ENCODE results near the gene CHCHD1.
"Not testable (repeated sequence)": the region's sequence is repeated elsewhere in the genome, so short reads cannot be mapped to it uniquely, and the experiment has no call there.

CHCHD1 gene

DNA sequence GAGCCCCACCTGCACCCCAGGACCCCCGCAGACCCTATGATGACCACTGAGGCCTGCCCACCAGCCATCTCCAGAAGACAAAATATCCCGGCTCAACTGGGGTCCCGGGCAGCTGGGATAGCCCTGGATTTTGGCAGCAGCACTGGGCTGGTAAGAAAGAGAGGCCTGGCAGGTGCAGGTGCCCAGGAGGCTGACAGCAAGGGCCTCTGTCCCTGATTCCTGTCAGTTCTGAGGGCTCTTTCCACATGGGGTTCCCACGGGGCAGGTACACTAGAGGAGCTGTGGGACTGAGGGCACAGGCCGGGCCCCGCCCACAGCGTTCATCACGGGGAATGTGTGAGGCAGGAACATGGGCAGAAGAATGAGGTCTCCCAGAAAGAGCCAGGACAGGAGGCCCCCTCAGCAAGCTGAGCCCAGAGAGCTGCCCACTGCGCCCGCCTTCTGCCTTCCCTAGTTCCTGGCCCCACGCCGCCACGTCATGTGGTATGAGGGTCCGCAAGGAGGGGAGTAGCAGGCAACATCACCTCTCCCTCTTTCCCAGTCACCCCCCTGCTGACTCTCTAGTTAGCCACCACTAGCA, 42.4 kb downstream of the CHCHD1 start:
- no peak for DNase-seq (ENCODE audit: low read depth)
- TF ChIP-seq, protein P1, sequence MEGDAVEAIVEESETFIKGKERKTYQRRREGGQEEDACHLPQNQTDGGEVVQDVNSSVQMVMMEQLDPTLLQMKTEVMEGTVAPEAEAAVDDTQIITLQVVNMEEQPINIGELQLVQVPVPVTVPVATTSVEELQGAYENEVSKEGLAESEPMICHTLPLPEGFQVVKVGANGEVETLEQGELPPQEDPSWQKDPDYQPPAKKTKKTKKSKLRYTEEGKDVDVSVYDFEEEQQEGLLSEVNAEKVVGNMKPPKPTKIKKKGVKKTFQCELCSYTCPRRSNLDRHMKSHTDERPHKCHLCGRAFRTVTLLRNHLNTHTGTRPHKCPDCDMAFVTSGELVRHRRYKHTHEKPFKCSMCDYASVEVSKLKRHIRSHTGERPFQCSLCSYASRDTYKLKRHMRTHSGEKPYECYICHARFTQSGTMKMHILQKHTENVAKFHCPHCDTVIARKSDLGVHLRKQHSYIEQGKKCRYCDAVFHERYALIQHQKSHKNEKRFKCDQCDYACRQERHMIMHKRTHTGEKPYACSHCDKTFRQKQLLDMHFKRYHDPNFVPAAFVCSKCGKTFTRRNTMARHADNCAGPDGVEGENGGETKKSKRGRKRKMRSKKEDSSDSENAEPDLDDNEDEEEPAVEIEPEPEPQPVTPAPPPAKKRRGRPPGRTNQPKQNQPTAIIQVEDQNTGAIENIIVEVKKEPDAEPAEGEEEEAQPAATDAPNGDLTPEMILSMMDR (IDR thresholded peaks at IDR 0.05; ENCODE audit: control insufficient read depth, insufficient read depth, low read depth, low read length, missing control alignments): no peak
- no peak overlapping the region for H3K4me3 ChIP-seq (ENCODE audit: control insufficient read depth, low read depth, low read length)

DNA sequence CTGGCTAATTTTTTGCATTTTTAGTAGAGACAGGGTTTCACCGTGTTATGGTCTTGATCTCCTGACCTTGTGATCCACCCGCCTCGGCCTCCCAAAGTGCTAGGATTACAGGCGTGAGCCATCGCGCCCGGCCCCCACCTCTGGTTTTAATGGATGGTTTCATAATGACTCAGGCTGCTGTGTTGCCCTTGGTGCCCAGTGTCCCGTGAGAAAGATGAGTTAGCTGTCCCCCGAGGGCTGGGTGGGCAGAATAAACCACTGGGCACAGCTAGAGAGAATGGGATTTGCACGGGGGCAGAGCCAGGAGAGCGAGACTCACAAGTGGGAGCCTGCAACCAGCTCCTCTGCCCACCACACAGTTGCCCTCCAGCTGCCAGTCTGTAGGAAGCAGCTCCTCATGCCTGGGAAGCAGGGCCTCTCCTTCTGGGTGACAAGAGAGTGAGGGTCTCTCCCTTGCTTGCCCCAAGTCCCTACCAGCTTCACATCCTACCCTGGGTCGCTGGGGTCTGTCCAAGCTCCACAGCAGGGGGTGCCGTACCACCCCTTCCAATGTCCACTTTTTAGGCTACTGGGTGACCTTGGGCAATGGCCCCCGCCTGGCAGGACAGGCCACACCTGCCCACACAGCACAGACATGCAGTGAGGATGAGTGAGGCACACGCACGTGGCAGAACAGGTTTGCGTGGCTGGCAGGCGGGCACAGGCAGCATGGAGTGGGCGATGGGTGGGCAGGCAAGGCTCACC, 45.7 kb downstream of the CHCHD1 start:
- TF ChIP-seq, protein P1 (IDR thresholded peaks at IDR 0.05; ENCODE audit: control insufficient read depth, insufficient read depth, low read depth, low read length, missing control alignments): no peak
- no peak overlapping the region for H3K4me3 ChIP-seq (ENCODE audit: control insufficient read depth, low read depth, low read length)
- no peak for DNase-seq (ENCODE audit: low read depth)

DNA sequence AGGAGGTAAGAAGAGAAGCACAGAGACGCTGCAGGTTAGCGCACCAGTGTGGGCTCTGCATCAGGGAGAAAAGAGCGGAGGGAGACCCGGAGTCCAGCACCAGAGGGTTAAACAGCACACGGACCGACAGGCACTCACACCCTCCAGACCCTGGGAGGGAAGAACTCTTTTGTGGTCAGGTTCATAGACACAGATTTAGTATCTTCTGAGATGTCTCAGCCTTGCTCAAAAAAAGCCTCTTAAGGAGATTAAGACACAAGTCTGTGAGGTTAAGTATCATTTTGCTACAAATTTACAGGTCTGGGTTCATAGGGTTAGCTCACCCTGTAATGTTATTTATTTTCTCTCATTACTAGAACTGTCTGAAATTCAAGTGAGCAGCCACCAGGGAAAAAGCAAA, 46.3 kb downstream of the CHCHD1 start:
- TF ChIP-seq, protein P1 (IDR thresholded peaks at IDR 0.05; ENCODE audit: control insufficient read depth, insufficient read depth, low read depth, low read length, missing control alignments): no peak
- no peak overlapping the region for H3K4me3 ChIP-seq (ENCODE audit: control insufficient read depth, low read depth, low read length)
- DNase-seq (ENCODE audit: low read depth): no peak

DNA sequence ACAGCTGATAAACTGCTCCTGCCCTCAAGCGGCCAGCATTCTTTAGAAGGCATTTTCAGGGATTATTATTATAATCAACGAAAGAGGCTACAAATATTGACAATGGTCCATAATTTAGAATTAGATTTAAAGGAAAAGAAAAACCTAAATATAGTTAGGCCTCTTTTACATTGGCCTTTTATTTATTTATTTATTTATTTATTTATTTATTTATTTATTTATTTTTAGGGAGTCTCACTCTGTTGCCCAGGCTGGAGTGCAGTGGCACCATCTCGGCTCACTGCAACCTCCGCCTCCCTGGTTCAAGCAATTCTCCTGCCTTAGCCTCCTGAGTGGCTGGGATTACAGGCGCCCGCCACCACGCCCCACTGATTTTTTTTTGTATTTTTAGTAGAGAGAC, 47.2 kb downstream of the CHCHD1 start:
- DNase-seq (ENCODE audit: low read depth); H3K4me3 ChIP-seq (ENCODE audit: control insufficient read depth, low read depth, low read length): not testable (repeated sequence)
